DMS 273 treated with DMSO at 0.1 percent for 48 hours (cell line): Measurements from ENCODE around the gene CTDSPL2.
"Not testable (repeated sequence)": the region's sequence is repeated elsewhere in the genome, so short reads cannot be mapped to it uniquely, and the experiment has no call there.

Experiments
- DNase-seq: peaks from one replicate; lab custom pipeline; 2025; lab: John Stamatoyannopoulos, UW

Gene CTDSPL2

GRCh38 chr15:44485880-44486279, 58.5 kb downstream of the CTDSPL2 start:
- DNase-seq: no peak

- DNase-seq: no peak
Measured at GRCh38 chr15:44489464-44489863, 62.0 kb downstream of the CTDSPL2 start.

- DNase-seq: no peak
Measured at GRCh38 chr15:44490622-44491021, 63.2 kb downstream of the CTDSPL2 start.

- no peak for DNase-seq
Measured at GRCh38 chr15:44492040-44492439, 64.6 kb downstream of the CTDSPL2 start.

- no peak for DNase-seq
Measured at GRCh38 chr15:44492672-44493071, 65.2 kb downstream of the CTDSPL2 start.

GRCh38 chr15:44495562-44495961, 68.1 kb downstream of the CTDSPL2 start:
- no peak for DNase-seq

- DNase-seq: no peak
Measured at GRCh38 chr15:44500555-44500954, 73.1 kb downstream of the CTDSPL2 start.

- no peak for DNase-seq
Measured at GRCh38 chr15:44501768-44502366, 74.4 kb downstream of the CTDSPL2 start.

GRCh38 chr15:44516436-44516835, 89.0 kb downstream of the CTDSPL2 start:
- no peak for DNase-seq

GRCh38 chr15:44519537-44519936, 92.1 kb downstream of the CTDSPL2 start:
- DNase-seq: no peak

- no peak for DNase-seq
Measured at GRCh38 chr15:44525018-44525417, 97.6 kb downstream of the CTDSPL2 start.

- no peak for DNase-seq
Measured at GRCh38 chr15:44527241-44527640, 99.8 kb downstream of the CTDSPL2 start.

GRCh38 chr15:44529864-44530604, 102.6 kb downstream of the CTDSPL2 start:
- DNase-seq: no peak

GRCh38 chr15:44530653-44531052, 103.2 kb downstream of the CTDSPL2 start:
- no peak for DNase-seq

- not testable (repeated sequence) for DNase-seq
Measured at GRCh38 chr15:44532275-44532674, 104.8 kb downstream of the CTDSPL2 start.

GRCh38 chr15:44532689-44533088, 105.3 kb downstream of the CTDSPL2 start:
- DNase-seq: no peak

GRCh38 chr15:44535092-44535491, 107.7 kb downstream of the CTDSPL2 start:
- no peak for DNase-seq

- no peak for DNase-seq
Measured at GRCh38 chr15:44535523-44536301, 108.3 kb downstream of the CTDSPL2 start.

- no peak for DNase-seq
Measured at GRCh38 chr15:44536302-44536961, 109.0 kb downstream of the CTDSPL2 start.

GRCh38 chr15:44536962-44537734, 109.7 kb downstream of the CTDSPL2 start, which contains the start of gene EIF3J:
EIF3J (plus strand) TSS chr15:44537147; CDS start chr15:44537195, 48 bp downstream.
- DNase-seq: peak; percentile 54

- DNase-seq: no peak
Measured at GRCh38 chr15:44537735-44538240, 110.4 kb downstream of the CTDSPL2 start.
